Measurements from ENCODE around the gene ARHGEF19. TPM values are rescaled to one million over a fixed set of nuclear protein-coding genes. Genes with fewer than 3 reads are reported as not detected.
"Not testable (repeated sequence)": the region's sequence is repeated elsewhere in the genome, so short reads cannot be mapped to it uniquely, and the experiment has no call there.

The ARHGEF19 gene
- total RNA-seq, 1 experiment from 2014 or later: 21.6 TPM

DNA sequence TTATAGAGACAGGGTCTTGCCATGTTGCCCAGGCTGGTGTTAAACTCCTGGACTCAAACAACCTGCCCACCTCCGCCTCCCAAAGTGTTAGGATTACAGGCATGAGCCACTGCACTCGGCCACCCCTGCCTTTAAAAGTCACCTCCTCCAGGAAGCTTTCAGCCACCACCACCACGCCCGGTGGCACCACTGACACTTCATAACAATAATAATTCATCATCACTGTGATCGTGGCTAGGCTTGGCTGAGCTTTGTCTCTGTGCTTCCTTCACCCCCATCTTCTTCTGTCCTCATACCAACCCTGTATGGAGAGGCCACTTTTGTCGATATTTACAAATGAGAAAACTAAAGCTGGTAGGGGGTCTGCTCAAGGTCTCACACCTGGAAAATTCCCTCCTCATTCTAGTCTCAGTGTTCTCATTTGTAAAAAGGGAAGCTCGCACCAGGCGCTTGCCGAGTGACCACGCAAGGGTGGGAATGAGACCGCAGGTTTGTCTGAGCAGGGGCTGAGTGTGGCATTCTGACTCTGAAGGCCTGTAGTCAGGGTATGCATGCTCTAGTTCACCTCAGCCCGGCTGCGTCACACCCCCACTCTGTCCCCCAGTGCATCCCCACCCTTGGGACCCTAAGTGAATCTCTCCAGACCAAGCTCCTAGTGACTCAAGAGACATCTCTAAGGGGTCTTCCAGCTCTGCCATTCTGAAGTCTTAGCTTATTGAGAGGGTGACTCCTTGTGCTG is 43.7 kb downstream of the ARHGEF19 start:
- Histone ChIP-seq H3K9me3 (ENCODE audit: control insufficient read depth, insufficient read depth, low read depth, low read length) (no peaks in the 10 kb centered on the region), H3K4me1 (ENCODE audit: control insufficient read depth, insufficient read depth, low read length) (peaks cover 72% of the 10 kb centered on the region), H3K36me3 (ENCODE audit: control insufficient read depth, insufficient read depth, low read length) (no peaks in the 10 kb centered on the region), H3K4me3 (ENCODE audit: low read depth in 2 of 2, low read length in 2 of 2) (no peak overlapping the region), H3K27ac (ENCODE audit: low read length) (peak overlapping the region; percentile 90), H3K27me3 (ENCODE audit: control insufficient read depth, insufficient read depth, low read length) (no peaks in the 10 kb centered on the region)
- BruUV-seq (replicated peaks): no TSS peak
- ChIA-PET CTCF (no interaction called here), POLR2A (interaction anchor here (0.8 kb wide), 1 partner anchor 12 kb away, joined by 3 read pairs; no protein-coding TSS in a partner anchor)
- no peak for ATAC-seq
- DNase-seq (ENCODE audit: low read depth, low spot score): no peak
- intact Hi-C loops (cut with micrococcal nuclease; ENCODE audit: unreplicated experiment) (no loop called here), in situ Hi-C loops (cut with HindIII; ENCODE audit: low pct_unique_long_range_greater_than_20kb, low sequenced_read_pairs) (no loop called here)
- TF ChIP-seq TCF7L2 (IDR thresholded peaks at IDR 0.05; ENCODE audit: low read depth, low read length): no peak
- TF ChIP-seq, protein P1, sequence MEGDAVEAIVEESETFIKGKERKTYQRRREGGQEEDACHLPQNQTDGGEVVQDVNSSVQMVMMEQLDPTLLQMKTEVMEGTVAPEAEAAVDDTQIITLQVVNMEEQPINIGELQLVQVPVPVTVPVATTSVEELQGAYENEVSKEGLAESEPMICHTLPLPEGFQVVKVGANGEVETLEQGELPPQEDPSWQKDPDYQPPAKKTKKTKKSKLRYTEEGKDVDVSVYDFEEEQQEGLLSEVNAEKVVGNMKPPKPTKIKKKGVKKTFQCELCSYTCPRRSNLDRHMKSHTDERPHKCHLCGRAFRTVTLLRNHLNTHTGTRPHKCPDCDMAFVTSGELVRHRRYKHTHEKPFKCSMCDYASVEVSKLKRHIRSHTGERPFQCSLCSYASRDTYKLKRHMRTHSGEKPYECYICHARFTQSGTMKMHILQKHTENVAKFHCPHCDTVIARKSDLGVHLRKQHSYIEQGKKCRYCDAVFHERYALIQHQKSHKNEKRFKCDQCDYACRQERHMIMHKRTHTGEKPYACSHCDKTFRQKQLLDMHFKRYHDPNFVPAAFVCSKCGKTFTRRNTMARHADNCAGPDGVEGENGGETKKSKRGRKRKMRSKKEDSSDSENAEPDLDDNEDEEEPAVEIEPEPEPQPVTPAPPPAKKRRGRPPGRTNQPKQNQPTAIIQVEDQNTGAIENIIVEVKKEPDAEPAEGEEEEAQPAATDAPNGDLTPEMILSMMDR (IDR thresholded peaks at IDR 0.05): no peak
- no peak for TF ChIP-seq POLR2AphosphoS5 (IDR thresholded peaks at IDR 0.05; ENCODE audit: low read depth, low read length)
- no peak for TF ChIP-seq SIN3A (IDR thresholded peaks at IDR 0.05; ENCODE audit: borderline replicate concordance, insufficient read depth, low read depth, low read length)
- no peak for TF ChIP-seq REST (IDR thresholded peaks at IDR 0.05; ENCODE audit: insufficient read depth in 1 of 2, low read depth in 2 of 2, low read length in 1 of 2)

DNA sequence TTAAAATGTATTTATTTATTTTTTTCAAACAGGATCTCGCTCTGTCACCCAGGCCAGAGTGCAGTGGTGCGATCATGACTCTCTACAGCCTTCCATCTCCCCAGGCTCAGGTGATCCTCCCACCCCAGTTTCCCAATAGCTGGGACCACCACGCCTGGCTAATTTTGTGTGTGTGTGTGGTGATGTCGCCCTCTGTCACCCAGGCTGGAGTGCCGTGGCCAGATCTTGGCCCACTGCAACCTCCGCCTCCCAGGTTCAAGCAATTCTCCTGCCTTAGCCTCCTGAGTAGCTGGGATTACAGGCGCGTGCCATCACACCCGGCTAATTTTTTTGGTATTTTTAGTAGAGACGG is 44.3 kb downstream of the ARHGEF19 start:
- H3K4me3 ChIP-seq (ENCODE audit: low read depth in 2 of 2, low read length in 2 of 2): peak overlapping the region; percentile 49 to 53
- POLR2A ChIA-PET: interaction anchor here (0.6 kb wide), 1 partner anchor 191 kb away, joined by 4 read pairs; no protein-coding TSS in a partner anchor
- CTCF ChIA-PET: not testable (repeated sequence)

More for the DNA sequence above, 44.3 kb downstream of the ARHGEF19 start:
- BruUV-seq (replicated peaks); H3K27me3 ChIP-seq (ENCODE audit: control insufficient read depth, insufficient read depth, low read length); ATAC-seq; H3K36me3 ChIP-seq (ENCODE audit: control insufficient read depth, insufficient read depth, low read length); DNase-seq (ENCODE audit: low read depth, low spot score); intact Hi-C loops (cut with micrococcal nuclease; ENCODE audit: unreplicated experiment); in situ Hi-C loops (cut with HindIII; ENCODE audit: low pct_unique_long_range_greater_than_20kb, low sequenced_read_pairs); H3K9me3 ChIP-seq (ENCODE audit: control insufficient read depth, insufficient read depth, low read depth, low read length): not testable (repeated sequence)
- Histone ChIP-seq H3K4me1 (ENCODE audit: control insufficient read depth, insufficient read depth, low read length) (peaks cover 72% of the 10 kb centered on the region), H3K27ac (ENCODE audit: low read length) (peak overlapping the region; percentile 90)

Data from Panc1 (cell line).